GM12878 (cell line): ENCODE data around the gene EBPL. TPM values are rescaled to one million over a fixed set of nuclear protein-coding genes. Genes with fewer than 3 reads are reported as not detected.

ENCODE experiments used
- ATAC-seq: fragments of 200-7000 bp; cut with Tn5 transposase; 3 replicates; pipeline ENCODE4 v1.9.1; 2020; ENCODE audit warnings: mild to moderate bottlenecking, moderate library complexity
- BruUV-seq: library from RNA; stranded (reverse); fragments of 400-500 nt; replicated peaks from 2 replicates; lab custom pipeline; 2021; lab: Mats Ljungman, UMichigan
- CTCF ChIA-PET: fragments of 300-600 bp; sonication (Branson Sonifier 250); formaldehyde crosslinking; extraction: SDS; loops from one replicate; lab custom pipeline; 2021; ENCODE audit warnings: inconsistent platforms; lab: Yijun Ruan, JAX
- POLR2A ChIA-PET: fragments of 350-600 bp; formaldehyde crosslinking; extraction: SDS; loops from one replicate; lab custom pipeline; 2021; ENCODE audit warnings: inconsistent platforms; lab: Charles Lee
- RAD21 ChIA-PET: fragments of 300-600 bp; sonication (Branson Sonifier 250); formaldehyde crosslinking; loops from one replicate; lab custom pipeline; 2023; ENCODE audit warnings: antibody characterized with exemption; ENCODE audit not compliant: unreplicated experiment; lab: Charles Lee
- SMC1A ChIA-PET: fragments of 300-600 bp; sonication (Branson Sonifier 250); formaldehyde crosslinking; loops from one replicate; lab custom pipeline; 2023; ENCODE audit not compliant: unreplicated experiment, uncharacterized antibody; lab: Charles Lee
- DNase-seq: peaks from one replicate; pipeline ENCODE4 v3.0.0-alpha.2; 2011; ENCODE audit warnings: low read depth, low spot score
- FAIRE-seq: peaks from 3 replicates; lab custom pipeline; 2011; peaks lifted over from hg19 to GRCh38; lab: Jason Lieb, UNC
- H2AFZ ChIP-seq: 2 replicates; pipeline ENCODE4 v1.6.0; 2011; ENCODE audit warnings: low read depth, low read length, control low read depth; ENCODE audit not compliant: control insufficient read depth
- H3K27ac ChIP-seq: 2 replicates; pipeline ENCODE4 v1.5.1; 2011; ENCODE audit warnings: control low read depth; ENCODE audit not compliant: control insufficient read depth, insufficient read depth
- H3K27me3 ChIP-seq, 2 experiments: replicated peaks in 1 of 2; 2 replicates each; pipeline versions ENCODE4 v1.6.0 to v1.6.1; 2011; ENCODE audit warnings: low read length in 1 of 2; ENCODE audit not compliant: control insufficient read depth in 2 of 2, insufficient read depth in 2 of 2
- H3K36me3 ChIP-seq, 2 experiments: 2 replicates each; pipeline ENCODE4 v1.5.1; 2011; ENCODE audit warnings: low read length in 1 of 2; ENCODE audit not compliant: control insufficient read depth in 2 of 2, insufficient read depth in 2 of 2
- H3K4me1 ChIP-seq: 2 replicates; pipeline ENCODE4 v1.6.1; 2011; ENCODE audit warnings: mild to moderate bottlenecking, low read length, moderate library complexity, mixed read lengths; ENCODE audit not compliant: control insufficient read depth, insufficient read depth
- H3K4me2 ChIP-seq: 2 replicates; pipeline ENCODE4 v1.6.0; 2011; ENCODE audit warnings: control low read depth; ENCODE audit not compliant: control insufficient read depth, insufficient read depth
- H3K4me3 ChIP-seq: fragments of 200-600 bp; sonication (generic); 2 replicates; pipeline ENCODE4 v1.5.1; 2016
- H3K79me2 ChIP-seq: 2 replicates; pipeline ENCODE4 v1.6.0; 2011; ENCODE audit warnings: low read length; ENCODE audit not compliant: control insufficient read depth, insufficient read depth
- H3K9ac ChIP-seq: 2 replicates; pipeline ENCODE4 v1.8.0; 2011; ENCODE audit warnings: low read length, control low read depth, mixed read lengths; ENCODE audit not compliant: control insufficient read depth, insufficient read depth
- H3K9me3 ChIP-seq: replicated peaks from 3 replicates; pipeline ENCODE4 v1.5.1; 2011; ENCODE audit warnings: mild to moderate bottlenecking, low read length; ENCODE audit not compliant: control insufficient read depth, insufficient read depth
- H4K20me1 ChIP-seq: 2 replicates; pipeline ENCODE4 v1.6.0; 2011; ENCODE audit not compliant: control insufficient read depth, insufficient read depth
- ATF7 ChIP-seq: fragments of 450-650 bp; IDR thresholded peaks from 2 replicates; pipeline ENCODE4 v1.6.1; 2016; ENCODE audit warnings: low read depth, mild to moderate bottlenecking
- BRCA1 ChIP-seq: IDR thresholded peaks from 2 replicates; pipeline ENCODE4 v1.6.1; 2011; ENCODE audit warnings: low read depth, low read length, improper control_type of control experiment
- CEBPB ChIP-seq, 2 experiments: fragments of 150-350 bp in 1 of 2; IDR thresholded peaks; 2 replicates each; pipeline ENCODE4 v1.6.1; 2012 to 2014; ENCODE audit warnings: low read depth in 2 of 2, low read length in 2 of 2, borderline replicate concordance in 1 of 2, inconsistent platforms in 1 of 2
- CHD2 ChIP-seq: IDR thresholded peaks from 2 replicates; pipeline ENCODE4 v1.6.1; 2011; ENCODE audit warnings: low read depth, low read length, improper control_type of control experiment, borderline replicate concordance
- FOXK2 ChIP-seq: fragments of 450-650 bp; IDR thresholded peaks from 2 replicates; pipeline ENCODE4 v1.6.1; 2017; ENCODE audit warnings: mild to moderate bottlenecking, moderate library complexity
- KDM1A ChIP-seq: fragments of 200-600 bp; sonication (generic); IDR thresholded peaks from 2 replicates; pipeline ENCODE4 v1.6.1; 2016; ENCODE audit warnings: borderline replicate concordance
- NBN ChIP-seq: fragments of 450-650 bp; IDR thresholded peaks from 2 replicates; pipeline ENCODE4 v1.6.1; 2016
- NFYB ChIP-seq: IDR thresholded peaks from 2 replicates; pipeline ENCODE4 v1.6.1; 2011; ENCODE audit warnings: low read depth, mild to moderate bottlenecking, low read length, improper control_type of control experiment, moderate library complexity; ENCODE audit not compliant: insufficient read depth
- SP1 ChIP-seq: IDR thresholded peaks from one replicate; pipeline ENCODE4 v1.6.1; 2011; ENCODE audit warnings: low read depth, low read length
- WGBS: methylation state at CpG from one replicate; pipeline ENCODE4 v1.1.6; 2016; ENCODE audit warnings: low lambda C conversion rate; ENCODE audit not compliant: insufficient replicate concordance, insufficient coverage; ENCODE audit errors: missing lambda C conversion rate; 5-methylcytosine and 5-hydroxymethylcytosine counted together
- in situ Hi-C: fragments of 300-500 bp; cut with MboI; formaldehyde crosslinking; loops from 9 replicates; pipeline ENCODE4 v1.14.3; 2018; ENCODE audit warnings: mixed read lengths
- intact Hi-C: fragments of 100-400 bp; cut with micrococcal nuclease; formaldehyde crosslinking; loops from one replicate; pipeline ENCODE4 v1.14.2; 2022; ENCODE audit not compliant: unreplicated experiment
- polyA plus RNA-seq, 11 experiments: library from polyadenylated mRNA; depleted of rRNA in 4 of 11; unstranded in 6 of 11; stranded (reverse) in 5 of 11; fragments of >200 nt; fragmentation: Nextera tagmentation in 4 of 11; fragmentation: Illumina TruSeq in 1 of 11; extraction: Ambion mirVana in 4 of 11; extraction: Trizol in 1 of 11; gene quantifications; 1 replicate in 1 of 11; 2 replicates in 10 of 11; pipeline versions ENCODE4 v1.2.1 to v1.2.3, GENCODE V29; 2011 to 2016; ENCODE audit warnings: inconsistent platforms in 2 of 11, missing spikeins in 2 of 11, low read depth in 1 of 11
- total RNA-seq, 4 experiments: library from RNA; depleted of rRNA in 3 of 4; stranded (reverse); fragments of >200 nt in 3 of 4; fragmentation: Illumina TruSeq in 1 of 4; extraction: Trizol in 1 of 4; gene quantifications; 2 replicates each; pipeline versions ENCODE4 v1.2.1 to v1.2.3, GENCODE V29; 2013 to 2021
- TF ChIP-seq, protein P1 (sequence below): fragments of 150-350 bp; IDR thresholded peaks from 2 replicates; pipeline ENCODE4 v1.6.1; 2014; ENCODE audit warnings: mild to moderate bottlenecking, low read depth, low read length
- TF ChIP-seq, protein P2 (sequence below): IDR thresholded peaks from 2 replicates; pipeline ENCODE4 v1.6.1; 2012; ENCODE audit warnings: low read depth, low read length, improper control_type of control experiment
- TF ChIP-seq, protein P3 (sequence below): fragments of 450-650 bp; conservative IDR thresholded peaks from 2 replicates; pipeline ENCODE4 v1.6.1; 2017; ENCODE audit warnings: mild to moderate bottlenecking, moderate library complexity

EBPL gene
- total and polyA plus RNA-seq, 10 of the 15 experiments (the other 5 are each of a cell fraction or from before 2014, with no cell fraction given): 6.2 to 72.8 (median 43.5) TPM

DNA sequence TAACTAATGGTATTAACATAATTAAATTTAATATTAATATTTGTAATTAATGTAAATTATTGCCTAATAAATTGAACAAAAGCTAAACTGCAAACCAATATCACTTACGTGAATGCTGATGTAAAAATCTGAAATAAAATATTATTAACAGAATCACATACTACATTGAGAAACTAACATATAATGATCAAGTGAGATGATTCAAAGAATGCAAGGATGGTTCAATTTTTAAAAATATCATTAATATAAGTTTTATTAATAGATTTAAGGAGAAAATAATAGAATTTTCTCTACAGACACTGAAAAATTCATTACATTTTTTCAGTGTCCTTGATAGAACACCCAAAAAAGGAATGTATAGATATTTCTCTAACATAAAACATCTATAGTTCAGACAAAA lies 23.5 kb upstream of the EBPL start:
- in situ Hi-C loops (no loop called here), intact Hi-C loops (no loop called here)
- Histone ChIP-seq H3K4me1 (no peaks in the 10 kb centered on the region), H4K20me1 (no peaks in the 10 kb centered on the region), H3K4me3 (no peak overlapping the region), H3K4me2 (no peak overlapping the region), H3K9ac (no peak overlapping the region), H3K27me3 (no peaks in the 10 kb centered on the region), H3K27ac (no peak overlapping the region), H3K9me3 (no peaks in the 10 kb centered on the region; the same call in 1 of the 3 replicates), H3K79me2 (no peaks in the 10 kb centered on the region), H2AFZ (no peak overlapping the region), H3K36me3 (peaks cover 0 to 7% of the 10 kb centered on the region in 2 experiments; a peak in 2 of 4 replicates)
- TF ChIP-seq CEBPB (IDR thresholded peaks at IDR 0.05; ENCODE audit: borderline replicate concordance in 1 of 2, low read depth in 2 of 2, low read length in 2 of 2) (no peak), BRCA1 (no peak), SP1 (no peak), ATF7 (no peak), KDM1A (no peak), FOXK2 (no peak), CHD2 (no peak), NFYB (no peak), NBN (no peak)
- TF ChIP-seq, protein P1, sequence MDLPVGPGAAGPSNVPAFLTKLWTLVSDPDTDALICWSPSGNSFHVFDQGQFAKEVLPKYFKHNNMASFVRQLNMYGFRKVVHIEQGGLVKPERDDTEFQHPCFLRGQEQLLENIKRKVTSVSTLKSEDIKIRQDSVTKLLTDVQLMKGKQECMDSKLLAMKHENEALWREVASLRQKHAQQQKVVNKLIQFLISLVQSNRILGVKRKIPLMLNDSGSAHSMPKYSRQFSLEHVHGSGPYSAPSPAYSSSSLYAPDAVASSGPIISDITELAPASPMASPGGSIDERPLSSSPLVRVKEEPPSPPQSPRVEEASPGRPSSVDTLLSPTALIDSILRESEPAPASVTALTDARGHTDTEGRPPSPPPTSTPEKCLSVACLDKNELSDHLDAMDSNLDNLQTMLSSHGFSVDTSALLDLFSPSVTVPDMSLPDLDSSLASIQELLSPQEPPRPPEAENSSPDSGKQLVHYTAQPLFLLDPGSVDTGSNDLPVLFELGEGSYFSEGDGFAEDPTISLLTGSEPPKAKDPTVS: no peak
- TF ChIP-seq, protein P2, sequence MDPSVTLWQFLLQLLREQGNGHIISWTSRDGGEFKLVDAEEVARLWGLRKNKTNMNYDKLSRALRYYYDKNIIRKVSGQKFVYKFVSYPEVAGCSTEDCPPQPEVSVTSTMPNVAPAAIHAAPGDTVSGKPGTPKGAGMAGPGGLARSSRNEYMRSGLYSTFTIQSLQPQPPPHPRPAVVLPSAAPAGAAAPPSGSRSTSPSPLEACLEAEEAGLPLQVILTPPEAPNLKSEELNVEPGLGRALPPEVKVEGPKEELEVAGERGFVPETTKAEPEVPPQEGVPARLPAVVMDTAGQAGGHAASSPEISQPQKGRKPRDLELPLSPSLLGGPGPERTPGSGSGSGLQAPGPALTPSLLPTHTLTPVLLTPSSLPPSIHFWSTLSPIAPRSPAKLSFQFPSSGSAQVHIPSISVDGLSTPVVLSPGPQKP: no peak
- TF ChIP-seq, protein P3, sequence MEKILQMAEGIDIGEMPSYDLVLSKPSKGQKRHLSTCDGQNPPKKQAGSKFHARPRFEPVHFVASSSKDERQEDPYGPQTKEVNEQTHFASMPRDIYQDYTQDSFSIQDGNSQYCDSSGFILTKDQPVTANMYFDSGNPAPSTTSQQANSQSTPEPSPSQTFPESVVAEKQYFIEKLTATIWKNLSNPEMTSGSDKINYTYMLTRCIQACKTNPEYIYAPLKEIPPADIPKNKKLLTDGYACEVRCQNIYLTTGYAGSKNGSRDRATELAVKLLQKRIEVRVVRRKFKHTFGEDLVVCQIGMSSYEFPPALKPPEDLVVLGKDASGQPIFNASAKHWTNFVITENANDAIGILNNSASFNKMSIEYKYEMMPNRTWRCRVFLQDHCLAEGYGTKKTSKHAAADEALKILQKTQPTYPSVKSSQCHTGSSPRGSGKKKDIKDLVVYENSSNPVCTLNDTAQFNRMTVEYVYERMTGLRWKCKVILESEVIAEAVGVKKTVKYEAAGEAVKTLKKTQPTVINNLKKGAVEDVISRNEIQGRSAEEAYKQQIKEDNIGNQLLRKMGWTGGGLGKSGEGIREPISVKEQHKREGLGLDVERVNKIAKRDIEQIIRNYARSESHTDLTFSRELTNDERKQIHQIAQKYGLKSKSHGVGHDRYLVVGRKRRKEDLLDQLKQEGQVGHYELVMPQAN: no peak
- ChIA-PET POLR2A (no interaction called here), SMC1A (no interaction called here), RAD21 (no interaction called here), CTCF (no interaction called here)
- no peak for DNase-seq
- ATAC-seq: no peak
- BruUV-seq: no TSS peak
- 100% methylated on average over 1 of the region's 1 CpG for WGBS
- FAIRE-seq: no peak
